GM10266 (cell line): Measurements from ENCODE around the gene ASPM.
"Not testable (repeated sequence)": the region's sequence is repeated elsewhere in the genome, so short reads cannot be mapped to it uniquely, and the experiment has no call there.

Source experiments
- DNase-seq: peaks from one replicate; pipeline ENCODE4 v3.0.0; 2012; ENCODE audit errors: extremely low spot score
- CTCF ChIP-seq: IDR thresholded peaks from 2 replicates; pipeline ENCODE4 v1.5.1; 2012; ENCODE audit warnings: mild to moderate bottlenecking, low read depth; ENCODE audit not compliant: control insufficient read depth, insufficient read depth; ENCODE audit errors: missing control alignments

Gene ASPM

GRCh38 chr1:197063212-197063611 is 83.3 kb downstream of the ASPM start:
- no peak for TF ChIP-seq CTCF
- DNase-seq = no peak

DNA sequence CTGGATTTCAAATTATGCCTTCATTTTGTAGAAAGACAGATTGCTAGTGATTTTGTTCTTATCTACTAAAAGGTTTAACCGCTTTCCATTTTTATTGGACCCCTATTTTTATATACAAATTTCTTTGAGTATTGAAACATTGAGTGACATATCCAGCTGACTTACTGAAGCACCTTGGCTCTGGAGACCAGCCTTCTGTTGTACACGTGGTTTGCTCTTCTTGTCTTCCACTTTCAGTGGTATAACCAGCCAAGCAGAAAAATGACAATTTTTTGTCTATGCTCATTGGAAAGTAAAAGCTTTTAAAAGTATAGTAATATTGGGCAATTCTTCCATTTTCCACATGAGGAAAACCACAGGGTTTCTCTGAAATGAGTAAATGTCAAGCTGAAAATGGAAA is 83.8 kb downstream of the ASPM start:
- peak; percentile 4 for DNase-seq
- TF ChIP-seq CTCF = no peak

DNA sequence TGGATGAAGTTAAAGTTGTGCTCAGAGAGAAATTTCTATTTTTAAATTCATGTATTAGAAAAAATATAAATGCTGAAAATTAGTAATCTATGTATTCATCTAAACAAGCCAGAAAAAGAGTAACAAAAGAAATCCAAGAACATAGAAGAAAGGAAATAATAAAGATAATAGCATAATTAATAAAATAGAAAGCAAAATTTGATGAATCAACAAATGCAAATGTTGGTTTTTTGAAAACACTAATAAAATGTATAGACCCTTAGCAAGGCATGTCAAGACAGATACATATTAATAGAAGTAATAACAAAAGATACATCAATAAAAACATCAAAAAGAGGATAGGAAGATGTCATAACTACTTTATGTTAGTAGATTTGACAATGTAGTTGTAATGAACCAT is 97.4 kb downstream of the ASPM start:
- no peak for DNase-seq

GRCh38 chr1:197042676-197043341 is 103.7 kb downstream of the ASPM start:
- no peak for TF ChIP-seq CTCF
- DNase-seq = no peak

More for the DNA sequence above, 97.4 kb downstream of the ASPM start:
- TF ChIP-seq CTCF = no peak

GRCh38 chr1:197041486-197042353 is 104.7 kb downstream of the ASPM start:
- DNase-seq = no peak
- no peak for TF ChIP-seq CTCF

DNA sequence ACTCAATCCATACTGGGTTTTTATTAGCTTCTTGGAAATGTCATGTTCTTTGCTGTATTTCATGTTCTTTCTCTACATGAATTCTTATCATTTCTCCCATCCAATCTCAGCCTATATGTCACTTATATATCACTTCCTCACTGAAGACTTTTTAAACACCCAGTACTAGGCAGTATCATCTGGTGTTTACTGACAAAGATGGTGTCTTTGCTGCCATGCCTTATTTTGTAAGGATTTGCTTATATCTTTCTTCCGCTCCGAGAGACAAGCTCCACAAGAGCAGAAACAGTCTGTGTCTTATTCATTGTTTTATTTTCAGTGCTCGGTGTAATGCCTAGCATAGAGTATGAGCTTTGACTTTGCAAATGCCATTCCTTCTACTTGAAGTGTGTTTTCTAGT is 109.6 kb downstream of the ASPM start:
- TF ChIP-seq CTCF = no peak
- DNase-seq = no peak

GRCh38 chr1:197034631-197035339 is 111.7 kb downstream of the ASPM start:
- not testable (repeated sequence) for DNase-seq
